Activated gamma-delta T cell treated with Interleukin-2 at 50 U/mL for 16 hours (primary cell): ENCODE results near the gene TRIM51.
"Not testable (repeated sequence)": the region's sequence is repeated elsewhere in the genome, so short reads cannot be mapped to it uniquely, and the experiment has no call there.

Experiments used
- DNase-seq: peaks from one replicate; pipeline ENCODE4 v3.0.0-alpha.2; 2020

The TRIM51 gene, protein sequence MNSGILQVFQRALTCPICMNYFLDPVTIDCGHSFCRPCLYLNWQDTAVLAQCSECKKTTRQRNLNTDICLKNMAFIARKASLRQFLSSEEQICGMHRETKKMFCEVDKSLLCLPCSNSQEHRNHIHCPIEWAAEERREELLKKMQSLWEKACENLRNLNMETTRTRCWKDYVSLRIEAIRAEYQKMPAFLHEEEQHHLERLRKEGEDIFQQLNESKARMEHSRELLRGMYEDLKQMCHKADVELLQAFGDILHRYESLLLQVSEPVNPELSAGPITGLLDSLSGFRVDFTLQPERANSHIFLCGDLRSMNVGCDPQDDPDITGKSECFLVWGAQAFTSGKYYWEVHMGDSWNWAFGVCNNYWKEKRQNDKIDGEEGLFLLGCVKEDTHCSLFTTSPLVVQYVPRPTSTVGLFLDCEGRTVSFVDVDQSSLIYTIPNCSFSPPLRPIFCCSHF

DNA sequence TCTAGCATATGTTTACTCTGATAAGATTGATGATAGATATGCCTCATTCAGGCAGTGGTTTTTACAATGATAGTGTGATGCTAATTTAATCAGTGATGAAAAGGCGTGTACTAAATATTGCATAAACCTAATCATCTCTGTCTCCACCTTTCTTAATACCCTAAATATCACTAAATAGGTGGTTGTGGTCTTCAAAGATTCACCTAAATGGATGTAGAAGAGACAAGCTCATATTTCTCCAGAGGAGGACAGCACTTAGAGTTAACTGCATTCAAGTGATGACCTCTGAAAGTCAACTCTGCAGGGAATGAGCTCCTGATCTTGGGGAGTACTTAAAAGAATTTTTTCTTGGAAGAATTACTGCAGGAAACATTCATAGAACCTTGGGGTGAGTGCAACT is at the start of gene TRIM51:
TRIM51 (plus strand) TSS at position 301 of the 400 bp plus-strand sequence. CDS start 2,132 bp downstream, outside the sequence.
- DNase-seq = not testable (repeated sequence)

DNA sequence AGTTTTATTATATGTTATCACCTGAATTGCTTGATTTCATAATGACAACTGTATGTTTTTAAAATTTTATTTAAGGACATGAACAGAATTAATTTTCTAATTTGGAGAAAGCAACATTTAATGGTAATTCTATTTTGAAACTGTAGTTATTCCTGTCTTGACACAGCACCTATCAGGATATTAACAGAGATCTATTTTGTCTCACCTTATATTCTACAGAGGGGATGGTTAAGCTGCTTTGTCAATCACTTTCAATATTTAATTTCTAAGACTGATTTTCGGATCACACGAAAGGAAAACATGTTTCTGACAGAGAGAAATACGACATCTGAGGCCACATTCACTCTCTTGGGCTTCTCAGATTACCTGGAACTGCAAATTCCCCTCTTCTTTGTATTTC is 44.6 kb upstream of the TRIM51 start, which contains the start of gene OR5D16:
OR5D16 (plus strand) TSS at position 301 of the 400 bp plus-strand sequence; CDS start at position 301, 0 bp downstream.
- DNase-seq = no peak

DNA sequence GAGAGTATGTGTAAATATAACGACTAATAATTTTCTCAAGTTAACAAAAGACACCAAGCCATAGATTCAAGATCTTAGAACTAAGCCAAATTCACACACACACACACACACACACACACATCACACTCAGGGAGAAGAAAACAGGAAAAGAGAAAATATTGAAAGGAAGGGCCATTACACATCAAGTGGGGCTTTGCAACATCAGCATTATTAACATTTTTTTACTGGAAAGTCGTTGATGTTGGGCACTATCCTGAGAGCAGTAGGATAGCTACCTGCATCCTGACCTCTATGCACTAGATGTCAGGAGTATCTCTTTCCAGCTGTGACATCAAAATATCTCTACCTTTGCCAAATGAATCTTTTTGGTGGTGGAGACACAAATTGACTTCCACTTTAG is 35.6 kb upstream of the TRIM51 start:
- no peak for DNase-seq

DNA sequence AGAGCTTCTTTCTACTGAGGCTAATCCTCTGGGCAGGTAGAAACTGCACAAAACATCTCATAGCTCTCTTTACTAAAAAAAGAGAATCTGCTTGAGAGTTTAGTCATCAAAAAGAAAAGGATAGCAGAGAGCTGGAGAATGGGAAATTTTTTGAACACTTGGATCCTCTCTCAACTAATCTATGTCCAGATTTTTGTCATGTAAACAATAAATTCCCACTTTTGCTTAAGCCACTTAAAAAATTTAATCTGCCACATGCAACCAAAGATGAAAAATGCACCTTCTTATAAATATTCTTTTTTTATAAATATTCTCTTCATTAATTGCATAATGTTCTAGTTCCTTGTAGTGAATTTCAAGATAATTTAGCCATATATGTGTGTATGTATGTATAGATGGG is 34.1 kb upstream of the TRIM51 start:
- DNase-seq = no peak

DNA sequence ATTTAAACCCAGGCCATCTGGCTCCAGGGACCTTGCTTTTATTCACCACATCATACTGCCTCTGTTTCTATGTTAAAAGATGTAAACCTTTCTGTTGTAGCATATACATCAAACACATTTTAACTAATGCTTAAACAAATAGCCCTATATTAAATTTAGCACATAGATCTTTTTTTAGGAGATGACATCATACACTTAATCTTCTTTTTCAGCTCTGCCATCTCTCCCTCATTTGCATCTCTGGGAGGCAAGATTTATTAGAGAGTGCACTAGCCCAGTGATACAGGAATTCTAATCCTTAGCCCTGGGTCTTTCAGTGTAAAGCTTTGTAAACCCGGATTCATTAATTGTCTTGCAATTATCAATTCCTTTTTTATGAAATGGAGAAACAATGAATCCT is 31.0 kb upstream of the TRIM51 start:
- DNase-seq = no peak

DNA sequence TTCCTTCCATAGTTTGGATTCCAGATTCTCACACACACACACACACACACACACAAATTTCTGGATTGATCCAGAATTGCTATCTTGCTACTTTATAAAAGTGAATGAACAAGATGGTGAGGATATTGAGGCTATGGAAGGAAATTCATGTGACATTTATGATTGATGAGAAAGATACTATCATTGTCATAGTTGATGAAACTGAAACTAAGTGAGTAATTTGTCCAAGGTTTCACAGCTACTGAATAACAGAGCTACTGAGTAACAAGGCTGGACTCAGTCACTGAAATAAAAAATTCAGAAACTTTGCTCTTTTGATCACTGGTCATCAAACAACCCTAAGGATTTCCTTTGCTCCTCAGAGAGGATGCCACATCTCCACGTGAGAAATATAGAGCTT is 28.4 kb upstream of the TRIM51 start:
- DNase-seq = no peak

DNA sequence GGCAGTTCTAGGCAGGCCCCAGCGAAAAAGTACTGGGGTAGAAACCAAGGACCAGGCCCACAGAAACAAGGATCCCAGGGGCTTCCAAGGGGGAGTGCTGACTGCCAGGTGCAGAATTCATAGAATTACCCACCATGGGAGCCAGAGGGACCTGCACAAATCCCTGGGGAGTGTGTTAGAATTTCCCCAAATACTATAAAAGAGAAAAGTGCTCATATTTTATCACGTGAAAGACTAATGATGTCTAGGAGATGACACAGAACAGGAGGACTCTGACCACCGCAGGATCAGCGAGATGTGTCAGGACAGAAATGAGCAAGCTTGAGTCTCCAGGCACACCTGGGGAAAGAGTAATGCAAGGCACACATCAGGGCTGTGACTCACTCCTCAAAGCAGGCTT is 15.7 kb upstream of the TRIM51 start:
- not testable (repeated sequence) for DNase-seq

DNA sequence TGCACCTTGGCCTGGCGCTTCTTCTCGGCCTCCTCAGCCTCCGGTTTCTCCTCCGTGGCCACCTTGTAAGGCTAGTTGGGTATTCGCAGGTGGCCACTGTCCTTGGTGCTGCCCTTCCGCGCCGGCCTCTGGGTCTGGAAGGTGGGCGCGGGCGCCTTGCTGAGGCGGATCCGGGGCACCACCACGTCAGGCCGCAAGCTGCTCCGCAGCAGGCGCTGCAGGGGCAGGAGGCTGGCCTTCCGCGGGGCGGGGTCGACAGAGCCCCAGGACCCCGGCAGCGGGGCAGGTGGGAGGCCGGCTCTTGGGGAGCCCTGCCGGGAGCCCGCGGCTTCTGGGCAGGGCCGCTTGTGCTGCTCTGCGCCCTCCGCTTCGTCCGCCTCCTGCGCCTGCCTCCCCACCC is 10.4 kb upstream of the TRIM51 start:
- DNase-seq = not testable (repeated sequence)

DNA sequence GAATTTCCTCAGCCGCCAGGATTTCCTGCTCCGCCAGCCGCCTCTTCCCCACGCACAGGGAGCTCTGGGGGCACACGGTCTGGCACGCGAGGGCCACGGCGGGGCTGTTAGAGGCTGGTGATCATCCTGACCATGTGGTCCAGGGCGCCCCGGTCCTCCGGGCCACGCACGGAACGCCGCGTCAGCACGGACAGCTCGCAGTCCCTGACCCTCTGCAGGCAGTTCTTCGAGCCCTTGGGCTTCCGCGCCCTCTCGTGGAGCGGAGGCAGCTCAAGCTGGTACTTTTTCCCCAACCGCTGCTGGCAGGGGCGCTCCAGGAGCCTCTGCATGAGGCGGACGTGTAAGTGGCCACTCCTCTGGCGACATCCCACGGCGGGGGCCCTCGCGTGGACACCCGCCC is 10.0 kb upstream of the TRIM51 start:
- not testable (repeated sequence) for DNase-seq

DNA sequence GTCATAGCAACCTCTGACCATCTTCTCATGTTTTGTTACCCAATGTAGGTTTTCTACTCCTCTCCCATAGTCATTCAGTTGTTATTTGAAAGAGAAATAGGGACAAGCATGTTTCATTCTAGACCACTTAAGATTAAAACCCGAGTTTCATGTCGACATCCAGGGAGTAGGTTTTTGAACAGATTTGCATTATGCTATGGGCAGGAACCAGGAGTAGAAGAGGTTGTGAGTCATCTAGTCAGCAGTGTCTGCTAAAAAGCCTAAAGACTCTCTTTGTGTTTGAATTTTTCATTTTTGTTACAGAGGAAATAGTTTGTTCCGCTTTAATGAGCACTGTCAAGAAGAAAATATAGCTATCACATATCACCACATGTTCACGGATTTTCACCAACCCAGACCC is 1.9 kb downstream of the TRIM51 start:
- not testable (repeated sequence) for DNase-seq

DNA sequence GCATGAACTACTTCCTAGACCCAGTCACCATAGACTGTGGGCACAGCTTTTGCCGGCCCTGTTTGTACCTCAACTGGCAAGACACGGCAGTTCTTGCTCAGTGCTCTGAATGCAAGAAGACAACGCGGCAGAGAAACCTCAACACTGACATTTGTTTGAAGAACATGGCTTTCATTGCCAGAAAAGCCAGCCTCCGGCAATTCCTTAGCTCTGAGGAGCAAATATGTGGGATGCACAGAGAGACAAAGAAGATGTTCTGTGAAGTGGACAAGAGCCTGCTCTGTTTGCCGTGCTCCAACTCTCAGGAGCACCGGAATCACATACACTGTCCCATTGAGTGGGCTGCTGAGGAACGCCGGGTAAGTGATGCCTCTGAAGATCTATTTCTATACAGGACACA is 2.4 kb downstream of the TRIM51 start:
- not testable (repeated sequence) for DNase-seq

DNA sequence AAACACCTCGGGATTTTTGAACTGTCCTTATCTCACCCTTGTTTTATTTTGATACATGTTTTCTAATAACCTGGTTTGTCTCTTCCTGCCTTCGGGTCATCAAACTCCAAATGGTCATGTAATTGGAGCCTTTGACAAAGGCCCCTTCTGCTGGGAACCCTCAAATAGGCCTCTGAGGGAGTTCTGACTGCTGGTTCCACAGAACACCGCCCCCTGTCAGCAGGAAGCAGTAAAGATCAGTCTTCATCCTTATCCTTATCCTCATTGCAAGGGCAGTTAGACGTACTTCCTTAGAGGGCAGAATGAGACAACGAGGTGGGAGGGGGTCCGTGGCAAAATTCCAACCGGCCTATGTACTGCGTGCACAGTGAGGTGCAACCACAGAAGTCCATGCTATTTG is 12.1 kb downstream of the TRIM51 start:
- DNase-seq = no peak

DNA sequence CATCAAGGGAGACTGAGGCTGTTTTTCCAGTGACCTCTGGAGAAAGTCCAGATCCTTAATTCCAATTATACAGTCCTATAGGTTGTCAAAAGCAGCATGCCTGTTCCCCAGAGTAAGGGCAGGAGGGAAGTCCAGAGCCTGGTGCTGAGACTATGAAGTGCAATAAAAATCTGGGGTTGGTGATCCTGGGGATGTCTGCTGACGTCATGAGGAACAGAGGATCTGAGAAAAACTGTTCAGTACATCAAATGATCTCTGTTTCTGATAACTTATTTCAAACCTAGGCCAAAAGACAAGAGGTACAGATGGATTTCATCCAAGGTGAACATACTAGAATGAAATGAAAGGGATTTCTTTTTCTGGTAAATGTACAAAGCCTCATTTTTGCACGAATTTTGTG is 19.2 kb downstream of the TRIM51 start:
- no peak for DNase-seq

DNA sequence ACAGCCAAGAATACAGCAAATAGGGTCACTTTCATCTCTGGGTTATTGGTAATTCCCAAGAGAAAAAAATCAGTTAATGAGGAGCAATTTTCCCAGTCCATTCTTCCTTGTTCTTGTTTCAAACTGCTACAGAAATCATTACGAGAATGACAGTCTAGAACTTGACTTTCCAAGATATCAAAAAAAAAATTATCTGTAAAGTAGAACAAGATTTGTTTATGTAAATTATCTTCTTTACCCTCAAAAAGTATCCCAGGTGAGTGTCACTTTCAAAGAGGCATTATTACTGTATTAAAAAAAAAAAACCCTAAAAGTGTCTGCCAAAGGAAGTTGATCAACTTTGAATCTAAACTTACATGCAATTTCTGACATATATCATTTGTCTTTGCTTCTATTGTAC is 31.4 kb downstream of the TRIM51 start, which contains the start of gene OR5W2:
OR5W2 (minus strand) TSS at position 101 of the 400 bp plus-strand sequence; CDS start at position 101, 0 bp downstream.
- no peak for DNase-seq

DNA sequence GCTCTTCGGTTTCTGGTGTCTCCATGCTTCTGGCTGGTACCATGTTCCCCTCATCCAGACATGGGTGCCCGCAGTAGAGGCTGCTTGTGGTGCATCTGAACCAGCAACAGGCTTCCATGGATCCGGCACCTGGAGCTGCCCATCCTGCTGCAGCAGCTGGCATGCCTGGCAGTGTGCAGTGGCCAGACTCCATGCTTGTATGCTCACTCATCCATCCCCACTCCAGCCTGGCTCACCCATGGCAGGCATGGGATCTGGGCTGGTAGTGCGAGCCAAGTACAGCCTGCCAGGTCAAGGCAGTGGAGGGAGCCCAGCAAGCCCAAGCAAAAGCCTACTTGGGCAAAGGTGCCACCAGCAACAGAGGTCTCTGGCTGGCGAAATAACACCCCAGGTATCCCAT is 37.4 kb downstream of the TRIM51 start:
- DNase-seq = no peak

DNA sequence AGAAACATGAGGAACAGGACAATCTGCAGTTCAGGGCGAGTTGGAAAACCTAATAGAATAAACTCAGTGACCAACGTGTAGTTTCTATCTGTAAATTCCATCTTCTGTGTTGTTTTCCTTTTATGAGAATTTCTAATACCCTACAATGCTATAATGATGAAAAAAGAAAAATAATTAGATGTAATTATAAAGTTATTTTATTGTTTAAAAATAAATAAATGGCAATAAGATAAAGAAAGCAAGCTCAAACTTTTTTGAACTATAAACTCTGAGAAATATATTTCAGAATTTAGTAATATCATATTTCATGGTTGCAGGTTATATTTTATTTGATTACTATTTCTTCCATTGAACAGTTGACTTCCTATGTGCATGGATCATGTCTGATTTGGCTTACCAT is 53.2 kb downstream of the TRIM51 start, which contains the start of gene OR5I1:
OR5I1 (minus strand) TSS at position 101 of the 400 bp plus-strand sequence; CDS start at position 101, 0 bp downstream.
- DNase-seq = no peak
